Activated B cell treated with CpG ODN at 0.5 μM for 24 hours (primary cell): ENCODE data around the gene SOX1. TPM values are rescaled to one million over a fixed set of nuclear protein-coding genes. Genes with fewer than 3 reads are reported as not detected.

Source experiments
- ATAC-seq: fragments of 200-7000 bp; cut with Tn5 transposase; one replicate; pipeline ENCODE4 v1.10.0; 2021; ENCODE audit warnings: low read depth, mild to moderate bottlenecking, moderate library complexity
- CTCF ChIA-PET: fragments of 350-600 bp; sonication (Branson Sonifier 250); formaldehyde crosslinking; loops from one replicate; lab custom pipeline; 2021; ENCODE audit warnings: antibody characterized with exemption; lab: Charles Lee
- POLR2A ChIA-PET: fragments of 350-600 bp; sonication (Branson Sonifier 250); formaldehyde crosslinking; loops from one replicate; lab custom pipeline; 2021; ENCODE audit warnings: antibody characterized with exemption; lab: Charles Lee
- DNase-seq: peaks from one replicate; pipeline ENCODE4 v3.0.0; 2022
- H3K27ac Mint-ChIP-seq: one replicate; pipeline ENCODE4 v1.8.0; 2020; ENCODE audit warnings: mixed read lengths
- H3K27me3 Mint-ChIP-seq: one replicate; pipeline ENCODE4 v1.8.0; 2021; ENCODE audit warnings: mixed read lengths
- H3K36me3 Mint-ChIP-seq: one replicate; pipeline ENCODE4 v1.8.0; 2021; ENCODE audit warnings: low read depth, mixed read lengths
- H3K4me1 Mint-ChIP-seq: one replicate; pipeline ENCODE4 v1.8.0; 2021; ENCODE audit warnings: mixed read lengths
- H3K4me3 Mint-ChIP-seq: one replicate; pipeline ENCODE4 v1.8.0; 2020; ENCODE audit warnings: mild to moderate bottlenecking, mixed read lengths
- H3K9me3 Mint-ChIP-seq: one replicate; pipeline ENCODE4 v1.8.0; 2020; ENCODE audit warnings: mixed read lengths
- CTCF ChIP-seq: fragments of 200-600 bp; IDR thresholded peaks from one replicate; pipeline ENCODE4 v1.8.0; 2022; ENCODE audit warnings: antibody characterized with exemption, mild to moderate bottlenecking
- intact Hi-C: fragments of 100-400 bp; cut with micrococcal nuclease; formaldehyde crosslinking; loops from one replicate; pipeline ENCODE4 v1.15.1; 2024
- total RNA-seq: library from RNA; stranded (reverse); gene quantifications from 2 replicates; pipeline ENCODE4 v1.2.3, GENCODE V29; 2022

Gene SOX1
- total RNA-seq, 1 donor from 2014 or later, result not detected

DNA sequence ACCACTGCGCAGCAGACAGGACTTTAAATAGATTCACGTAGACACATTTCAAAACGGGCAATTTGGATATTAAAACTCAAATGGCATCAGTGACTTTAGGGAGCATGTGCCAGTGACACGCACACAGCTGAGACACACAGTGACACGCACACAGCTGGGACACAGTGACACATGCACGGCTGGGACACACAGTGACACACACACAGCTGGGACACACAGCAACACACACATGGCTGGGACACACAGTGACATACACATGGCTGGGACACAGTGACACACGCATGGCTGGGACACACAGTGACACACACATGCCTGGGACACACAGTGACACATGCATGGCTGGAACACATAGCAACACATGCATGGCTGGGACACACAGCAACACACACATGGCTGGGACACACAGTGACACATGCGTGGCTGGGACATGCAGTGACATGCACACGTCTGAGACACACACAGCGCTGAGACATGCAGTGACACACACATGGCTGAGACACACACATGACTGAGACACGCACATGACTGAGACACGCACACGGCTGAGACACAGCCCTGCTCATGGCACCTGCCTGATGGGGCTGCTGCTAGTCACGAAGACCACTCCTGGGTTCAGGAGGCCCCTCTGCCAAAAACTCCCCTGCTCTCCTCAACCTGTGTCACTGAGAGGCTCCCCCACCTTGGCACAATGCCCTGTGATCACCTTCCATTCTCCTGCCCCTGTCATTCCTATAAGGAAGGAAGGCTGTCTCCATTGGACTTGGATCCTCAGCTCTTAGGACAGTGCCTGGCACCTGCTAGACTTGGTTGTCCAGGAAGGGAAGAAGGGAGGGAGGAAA, 52.5 kb downstream of the SOX1 start:
- intact Hi-C loops, result no loop called here
- Mint-ChIP-seq H3K4me3 (no peak overlapping the region), H3K36me3 (no peaks in the 10 kb centered on the region), H3K4me1 (no peaks in the 10 kb centered on the region), H3K27ac (no peak overlapping the region), H3K9me3 (no peaks in the 10 kb centered on the region), H3K27me3 (peaks cover 5% of the 10 kb centered on the region)
- ATAC-seq, result no peak
- ChIA-PET CTCF (no interaction called here), POLR2A (no interaction called here)
- TF ChIP-seq CTCF, result no peak
- DNase-seq, result no peak

- no peaks in the 10 kb centered on the region for H3K27me3 Mint-ChIP-seq
- ATAC-seq (no peak), DNase-seq (no peak)
- CTCF ChIA-PET, result no interaction called here
- no peaks in the 10 kb centered on the region for H3K36me3 Mint-ChIP-seq
- H3K9me3 Mint-ChIP-seq, result no peaks in the 10 kb centered on the region
- intact Hi-C loops, result no loop called here
- no peak for TF ChIP-seq CTCF
- H3K27ac Mint-ChIP-seq, result no peak overlapping the region
- POLR2A ChIA-PET, result no interaction called here
- H3K4me1 Mint-ChIP-seq, result no peaks in the 10 kb centered on the region
- no peak overlapping the region for H3K4me3 Mint-ChIP-seq
These were observed 53.1 kb downstream of the SOX1 start for GRCh38 chr13:112120031-112120373.
